Liver (tissue), 9 donors: ENCODE results near the gene NEURL3. TPM values are rescaled to one million over a fixed set of nuclear protein-coding genes. Genes with fewer than 3 reads are reported as not detected.

ENCODE experiments used
- DNase-seq: peaks from one replicate; pipeline ENCODE4 v3.0.0-alpha.2; 2017; ENCODE audit warnings: low spot score
- H3K27ac ChIP-seq, 2 donors: one replicate each; pipeline ENCODE4 v1.7.0; 2013; ENCODE audit warnings: inconsistent platforms in 2 of 2, low read length in 2 of 2, control low read depth in 1 of 2, low read depth in 1 of 2, mild to moderate bottlenecking in 1 of 2
- H3K27me3 ChIP-seq, 4 donors: one replicate each; pipeline versions ENCODE4 v1.6.1 to v1.7.0; 2013; ENCODE audit warnings: low read length in 3 of 4, inconsistent platforms in 1 of 4, mild to moderate bottlenecking in 1 of 4, moderate library complexity in 1 of 4; ENCODE audit not compliant: control insufficient read depth in 4 of 4, insufficient read depth in 4 of 4
- H3K36me3 ChIP-seq, 4 donors: one replicate each; pipeline versions ENCODE4 v1.6.1 to v1.7.0; 2013; ENCODE audit warnings: low read length in 3 of 4, mild to moderate bottlenecking in 3 of 4, low read depth in 1 of 4, moderate library complexity in 1 of 4; ENCODE audit not compliant: control insufficient read depth in 4 of 4, insufficient read depth in 3 of 4
- H3K4me1 ChIP-seq, 4 donors: one replicate each; pipeline versions ENCODE4 v1.6.1 to v1.7.0; 2013; ENCODE audit warnings: low read length in 3 of 4, mild to moderate bottlenecking in 3 of 4, moderate library complexity in 1 of 4; ENCODE audit not compliant: control insufficient read depth in 4 of 4, insufficient read depth in 4 of 4
- H3K4me3 ChIP-seq, 3 donors: one replicate each; pipeline versions ENCODE4 v1.6.1 to v1.7.0; 2013; ENCODE audit warnings: low read length in 3 of 3, control low read depth in 1 of 3, low read depth in 1 of 3, mild to moderate bottlenecking in 1 of 3
- H3K9ac ChIP-seq, 2 donors: one replicate each; pipeline ENCODE4 v1.7.0; 2013; ENCODE audit warnings: low read length in 2 of 2, mild to moderate bottlenecking in 2 of 2, moderate library complexity in 2 of 2, control low read depth in 1 of 2, low read depth in 1 of 2
- H3K9me3 ChIP-seq, 4 donors: one replicate each; pipeline versions ENCODE4 v1.6.1 to v1.7.0; 2013; ENCODE audit warnings: low read length in 3 of 4; ENCODE audit not compliant: control insufficient read depth in 4 of 4
- ATF3 ChIP-seq: IDR thresholded peaks from 2 replicates; pipeline ENCODE4 v1.6.1; 2016; ENCODE audit warnings: antibody characterized with exemption
- CTCF ChIP-seq: fragments of 150-350 bp; IDR thresholded peaks from 2 replicates; pipeline ENCODE4 v1.5.1; 2017; ENCODE audit warnings: improper control_type of control experiment, low read depth, low read length; ENCODE audit not compliant: missing input control
- GABPA ChIP-seq, 2 donors: IDR thresholded peaks in 1 of 2; conservative IDR thresholded peaks in 1 of 2; 2 replicates each; pipeline ENCODE4 v1.6.1; 2016; ENCODE audit warnings: antibody characterized with exemption in 2 of 2, mild to moderate bottlenecking in 1 of 2, moderate library complexity in 1 of 2
- HNF4A ChIP-seq, 2 donors: conservative IDR thresholded peaks; 2 replicates each; pipeline ENCODE4 v1.6.1; 2016; ENCODE audit warnings: antibody characterized with exemption in 2 of 2, mild to moderate bottlenecking in 2 of 2
- MAX ChIP-seq: IDR thresholded peaks from 2 replicates; pipeline ENCODE4 v1.6.1; 2016; ENCODE audit warnings: antibody characterized with exemption
- RAD21 ChIP-seq, 2 donors: IDR thresholded peaks; 2 replicates each; pipeline ENCODE4 v1.6.1; 2016; ENCODE audit warnings: antibody characterized with exemption in 2 of 2, mild to moderate bottlenecking in 2 of 2
- REST ChIP-seq: IDR thresholded peaks from 2 replicates; pipeline ENCODE4 v1.6.1; 2016; ENCODE audit warnings: antibody characterized with exemption, mild to moderate bottlenecking
- SP1 ChIP-seq: IDR thresholded peaks from 2 replicates; pipeline ENCODE4 v1.6.1; 2018; ENCODE audit warnings: antibody characterized with exemption, mild to moderate bottlenecking
- TAF1 ChIP-seq: conservative IDR thresholded peaks from 2 replicates; pipeline ENCODE4 v1.6.1; 2016; ENCODE audit warnings: antibody characterized with exemption, mild to moderate bottlenecking
- YY1 ChIP-seq: IDR thresholded peaks from 2 replicates; pipeline ENCODE4 v1.6.1; 2016; ENCODE audit warnings: antibody characterized with exemption, mild to moderate bottlenecking
- WGBS: extraction: QIAGEN DNeasy Blood & Tissue Kit; methylation state at CpG from one replicate; pipeline ENCODE4 v1.1.7; 2013; 5-methylcytosine and 5-hydroxymethylcytosine counted together
- polyA plus RNA-seq, 2 donors: library from polyadenylated mRNA; stranded (reverse) in 1 of 2; unstranded in 1 of 2; fragments of 200-250 nt in 1 of 2; fragments of >200 nt in 1 of 2; fragmentation: Nextera tagmentation in 1 of 2; extraction: Ambion mirVana in 1 of 2; gene quantifications; one replicate each; pipeline versions ENCODE4 v1.2.1 to v1.2.3, GENCODE V29; 2013 to 2015
- total RNA-seq, 2 donors: library from RNA; depleted of rRNA; stranded (reverse); fragments of >200 nt; gene quantifications; one replicate each; pipeline ENCODE4 v1.2.3, GENCODE V29; 2014
- TF ChIP-seq, protein P1 (sequence below): IDR thresholded peaks from 2 replicates; pipeline ENCODE4 v1.6.1; 2016; ENCODE audit warnings: antibody characterized with exemption
- donor health status: healthy.
- donor health status: healthy.
- donor health status: healthy.
- donor health status: healthy.
- donor health status: healthy.

The NEURL3 gene
- total and polyA plus RNA-seq, 4 donors, result 0.61 to 3.4 (median 1.4) TPM

GRCh38 chr2:96510931-96511595 lies 5.9 kb upstream of the NEURL3 start:
- Histone ChIP-seq H3K9me3 (no peaks in the 10 kb centered on the region), H3K9ac (no peak overlapping the region), H3K27ac (no peak overlapping the region), H3K4me3 (no peak overlapping the region), H3K27me3 (no peaks in the 10 kb centered on the region), H3K4me1 (peaks cover 1 to 26% (median 15%) of the 10 kb centered on the region in 4 donors), H3K36me3 (no peaks in the 10 kb centered on the region)
- WGBS, result 78% methylated on average over 6 of the region's 6 CpGs
- no peak for DNase-seq
- TF ChIP-seq YY1, result no peak
- no peak for TF ChIP-seq SP1
- no peak for TF ChIP-seq MAX
- no peak for TF ChIP-seq TAF1
- TF ChIP-seq, protein P1, sequence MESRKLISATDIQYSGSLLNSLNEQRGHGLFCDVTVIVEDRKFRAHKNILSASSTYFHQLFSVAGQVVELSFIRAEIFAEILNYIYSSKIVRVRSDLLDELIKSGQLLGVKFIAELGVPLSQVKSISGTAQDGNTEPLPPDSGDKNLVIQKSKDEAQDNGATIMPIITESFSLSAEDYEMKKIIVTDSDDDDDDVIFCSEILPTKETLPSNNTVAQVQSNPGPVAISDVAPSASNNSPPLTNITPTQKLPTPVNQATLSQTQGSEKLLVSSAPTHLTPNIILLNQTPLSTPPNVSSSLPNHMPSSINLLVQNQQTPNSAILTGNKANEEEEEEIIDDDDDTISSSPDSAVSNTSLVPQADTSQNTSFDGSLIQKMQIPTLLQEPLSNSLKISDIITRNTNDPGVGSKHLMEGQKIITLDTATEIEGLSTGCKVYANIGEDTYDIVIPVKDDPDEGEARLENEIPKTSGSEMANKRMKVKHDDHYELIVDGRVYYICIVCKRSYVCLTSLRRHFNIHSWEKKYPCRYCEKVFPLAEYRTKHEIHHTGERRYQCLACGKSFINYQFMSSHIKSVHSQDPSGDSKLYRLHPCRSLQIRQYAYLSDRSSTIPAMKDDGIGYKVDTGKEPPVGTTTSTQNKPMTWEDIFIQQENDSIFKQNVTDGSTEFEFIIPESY, result no peak
- TF ChIP-seq REST, result no peak
- TF ChIP-seq RAD21 (IDR thresholded peaks at IDR 0.05), result no peak

- peaks cover 1 to 38% (median 25%) of the 10 kb centered on the region in 4 donors for H3K4me1 ChIP-seq
- H3K4me3 ChIP-seq, result no peak overlapping the region
- H3K9me3 ChIP-seq, result no peaks in the 10 kb centered on the region
- H3K36me3 ChIP-seq, result no peaks in the 10 kb centered on the region
- no peak overlapping the region for H3K27ac ChIP-seq
- H3K27me3 ChIP-seq, result no peaks in the 10 kb centered on the region
- TF ChIP-seq, protein P1, result no peak
- TF ChIP-seq ATF3 (no peak), YY1 (no peak), CTCF (no peak), GABPA (IDR thresholded peaks at IDR 0.05 in 1 of 2, conservative IDR thresholded peaks at IDR 0.05 in 1 of 2) (no peak), SP1 (no peak), TAF1 (no peak), HNF4A (conservative IDR thresholded peaks at IDR 0.05) (no peak)
- DNase-seq, result no peak
- no peak overlapping the region for H3K9ac ChIP-seq
- 56% methylated on average over 11 of the region's 11 CpGs for WGBS
These were observed 4.7 kb upstream of the NEURL3 start for GRCh38 chr2:96509847-96510230.
